Muscle of back (tissue), 11 donors: ENCODE results near the gene ROGDI. TPM values are rescaled to one million over a fixed set of nuclear protein-coding genes. Genes with fewer than 3 reads are reported as not detected.
"Not testable (repeated sequence)": the region's sequence is repeated elsewhere in the genome, so short reads cannot be mapped to it uniquely, and the experiment has no call there.

Experiments used
- DNase-seq, 3 donors: peaks; one replicate each; pipeline versions ENCODE4 v3.0.0 to v3.0.0-alpha.2; 2013
- polyA plus RNA-seq, 10 donors: library from polyadenylated mRNA; unstranded; fragments of 120-200 nt; gene quantifications; one replicate each; pipeline ENCODE4 v1.2.1, GENCODE V29; 2013; ENCODE audit not compliant: insufficient read length in 10 of 10

Gene ROGDI
- polyA plus RNA-seq, 10 donors, result 6.6 to 14.9 (median 12.3) TPM

- no peak for DNase-seq
Observed at GRCh38 chr16:4795181-4795827, 7.1 kb downstream of the ROGDI start, which contains the start of gene SMIM22. TSS of gene SMIM22 (plus strand) at chr16:4795369. CDS start at chr16:4795735, 366 bp downstream.

- DNase-seq, result no peak
Observed at GRCh38 chr16:4792951-4793513, 9.4 kb downstream of the ROGDI start.

- DNase-seq, result no peak
Observed at GRCh38 chr16:4790871-4791270, 11.6 kb downstream of the ROGDI start.

GRCh38 chr16:4790261-4790660 is 12.2 kb downstream of the ROGDI start:
- no peak for DNase-seq

GRCh38 chr16:4788910-4789309 is 13.5 kb downstream of the ROGDI start:
- no peak for DNase-seq

- DNase-seq, result no peak
Observed at GRCh38 chr16:4788489-4788889, 13.9 kb downstream of the ROGDI start.

- no peak for DNase-seq
Observed at GRCh38 chr16:4787627-4788482, 14.6 kb downstream of the ROGDI start, which contains the start of gene SEPTIN12. TSS of gene SEPTIN12 (minus strand) at chr16:4788345. CDS start at chr16:4787645, 700 bp downstream.

- DNase-seq, result no peak
Observed at GRCh38 chr16:4787068-4787467, 15.4 kb downstream of the ROGDI start.

GRCh38 chr16:4785758-4786433 is 16.5 kb downstream of the ROGDI start:
- DNase-seq, result no peak

GRCh38 chr16:4784444-4784987 is 17.9 kb downstream of the ROGDI start:
- not testable (repeated sequence) for DNase-seq

GRCh38 chr16:4783951-4784336 is 18.5 kb downstream of the ROGDI start:
- no peak for DNase-seq

GRCh38 chr16:4783251-4783950 is 19.0 kb downstream of the ROGDI start:
- no peak for DNase-seq

- DNase-seq, result no peak
Observed at GRCh38 chr16:4780235-4780634, 22.2 kb downstream of the ROGDI start.

- no peak for DNase-seq
Observed at GRCh38 chr16:4778050-4778392, 24.4 kb downstream of the ROGDI start.

GRCh38 chr16:4777339-4778049 is 24.9 kb downstream of the ROGDI start:
- no peak for DNase-seq

- no peak for DNase-seq
Observed at GRCh38 chr16:4776141-4776705, 26.2 kb downstream of the ROGDI start.

- no peak for DNase-seq
Observed at GRCh38 chr16:4775005-4775404, 27.4 kb downstream of the ROGDI start.

GRCh38 chr16:4772351-4772750 is 30.1 kb downstream of the ROGDI start:
- no peak for DNase-seq

- no peak for DNase-seq
Observed at GRCh38 chr16:4771646-4772045, 30.8 kb downstream of the ROGDI start.

GRCh38 chr16:4769306-4769638 is 33.2 kb downstream of the ROGDI start:
- no peak for DNase-seq
